Measurements from ENCODE around the gene TMEM97. TPM values are rescaled to one million over a fixed set of nuclear protein-coding genes. Genes with fewer than 3 reads are reported as not detected.
"Not testable (repeated sequence)": the region's sequence is repeated elsewhere in the genome, so short reads cannot be mapped to it uniquely, and the experiment has no call there.

TMEM97 gene
- total RNA-seq, 2 donors from 2014 or later = 23.4 to 38.2 TPM

DNA sequence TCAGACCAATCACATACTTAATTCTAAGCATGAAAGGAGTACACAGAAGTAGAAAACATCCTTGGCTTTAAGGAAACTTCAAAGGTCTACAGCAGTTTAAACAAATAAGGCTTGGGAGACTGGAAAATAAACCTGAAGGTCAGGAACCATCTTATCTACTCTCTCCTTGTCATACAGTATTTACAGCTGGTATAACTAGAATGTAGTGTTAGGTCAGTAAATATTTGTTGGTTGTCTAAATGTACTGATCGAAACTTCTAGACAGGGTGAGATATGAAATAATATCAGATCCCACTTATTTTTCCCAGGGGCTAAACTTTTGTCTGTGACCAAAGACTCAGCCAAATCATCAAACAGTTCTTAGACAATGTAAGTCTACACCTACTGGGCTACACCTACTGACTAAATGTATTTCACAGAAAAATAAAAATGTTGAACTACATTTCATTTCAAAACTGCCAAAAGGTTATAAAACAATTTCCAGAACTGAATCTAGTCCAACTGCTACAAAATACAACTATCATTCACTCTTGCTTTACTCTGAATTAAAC lies 27.1 kb upstream of the TMEM97 start:
- Mint-ChIP-seq H3K27ac (no peak overlapping the region), H3K27me3 (ENCODE audit: low read depth) (peaks cover 26% of the 10 kb centered on the region), H3K36me3 (ENCODE audit: insufficient read depth in 2 of 2) (no peaks in the 10 kb centered on the region), H3K4me1 (ENCODE audit: low read depth) (peaks cover 16% of the 10 kb centered on the region), H3K9me3 (no peaks in the 10 kb centered on the region), H3K4me3 (no peak overlapping the region)
- DNase-seq (no peak), ATAC-seq (replicated peaks in 1 of 2) (no peak)

DNA sequence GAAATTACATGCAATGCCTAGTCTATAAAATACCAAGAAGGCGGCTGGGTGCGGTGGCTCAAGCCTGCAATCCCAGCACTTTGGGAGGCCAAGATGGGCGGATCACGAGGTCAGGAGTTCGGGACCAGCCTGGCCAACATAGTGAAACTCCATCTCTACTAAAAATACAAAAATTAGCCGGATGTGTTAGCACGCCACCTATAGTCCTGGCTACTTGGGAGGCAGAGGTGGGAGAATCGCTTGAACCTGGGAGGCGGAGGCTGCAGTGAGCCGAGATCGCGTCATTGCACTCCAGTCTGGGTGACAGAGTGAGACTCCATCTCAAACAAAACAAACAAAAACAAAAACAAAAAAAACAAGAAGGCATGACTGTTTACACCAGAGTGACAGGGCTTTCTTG lies 26.1 kb upstream of the TMEM97 start:
- Mint-ChIP-seq H3K4me1 (ENCODE audit: low read depth) (peaks cover 18% of the 10 kb centered on the region), H3K27me3 (ENCODE audit: low read depth) (peaks cover 26% of the 10 kb centered on the region)
- ATAC-seq (replicated peaks in 1 of 2); DNase-seq; H3K9me3 Mint-ChIP-seq; H3K4me3 Mint-ChIP-seq; H3K36me3 Mint-ChIP-seq (ENCODE audit: insufficient read depth in 2 of 2); H3K27ac Mint-ChIP-seq: not testable (repeated sequence)

DNA sequence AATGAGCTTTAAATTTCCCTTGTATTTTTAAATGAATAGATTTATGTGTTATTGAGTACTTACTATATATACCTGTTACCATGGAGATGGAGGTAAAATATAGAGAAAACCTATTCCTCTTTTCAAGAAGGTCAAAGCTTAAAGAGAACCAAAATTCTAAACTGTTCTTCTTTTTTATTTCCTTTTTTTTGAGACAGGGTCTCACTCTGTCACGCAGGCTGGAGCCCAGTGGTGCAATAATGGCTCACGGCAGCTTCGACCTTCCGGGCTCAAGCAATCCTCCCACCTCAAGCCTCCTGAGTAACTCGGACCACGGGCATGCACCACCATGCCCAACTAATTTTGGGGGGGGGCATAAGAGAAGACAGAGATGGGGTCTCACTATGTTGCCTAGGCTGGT lies 25.0 kb upstream of the TMEM97 start:
- DNase-seq (no peak), ATAC-seq (replicated peaks in 1 of 2) (no peak)
- Mint-ChIP-seq H3K36me3 (ENCODE audit: insufficient read depth in 2 of 2) (no peaks in the 10 kb centered on the region), H3K27me3 (ENCODE audit: low read depth) (peaks cover 26% of the 10 kb centered on the region), H3K4me1 (ENCODE audit: low read depth) (peaks cover 18% of the 10 kb centered on the region), H3K4me3 (no peak overlapping the region), H3K9me3 (no peaks in the 10 kb centered on the region), H3K27ac (no peak overlapping the region)

DNA sequence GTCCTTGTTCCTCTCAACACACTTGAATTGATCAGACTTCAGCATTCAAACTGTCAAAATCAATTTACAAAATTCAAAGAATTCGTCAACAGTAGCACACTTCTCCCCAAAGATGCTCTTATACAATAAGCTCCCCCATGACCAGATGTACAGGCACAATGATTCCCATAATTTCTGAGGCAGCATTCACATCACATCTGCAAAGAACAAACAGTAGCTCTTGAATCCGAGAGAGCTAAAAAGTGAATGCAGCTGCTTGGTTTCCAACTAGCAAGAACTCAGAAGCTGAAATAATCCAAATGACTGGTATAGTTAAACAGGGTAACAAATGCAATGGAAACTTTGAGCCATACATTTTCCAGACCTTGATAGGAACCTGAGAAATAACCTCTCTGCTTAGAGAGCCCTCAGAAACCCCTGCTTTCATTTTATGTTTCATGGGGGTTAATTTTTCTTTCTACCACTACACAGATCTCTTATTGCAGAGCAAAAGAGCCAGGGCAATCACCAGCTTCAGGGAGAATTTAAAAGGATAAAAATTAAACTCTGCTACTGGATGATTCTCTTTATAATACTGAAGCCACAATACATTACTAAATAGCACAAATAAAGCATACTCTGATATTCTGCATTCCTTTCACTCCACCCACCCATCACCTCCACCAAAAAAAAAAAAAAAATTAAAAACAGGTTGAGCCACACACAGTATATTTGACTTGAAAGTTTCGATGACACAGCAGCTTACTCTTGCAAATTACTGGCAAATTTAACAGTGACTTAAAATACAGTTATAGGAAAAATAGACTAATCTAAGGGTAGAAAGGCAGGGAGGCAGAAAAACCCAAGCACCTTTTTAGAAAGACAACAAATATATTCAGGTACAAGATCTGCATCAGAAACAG lies 23.1 kb upstream of the TMEM97 start:
- no peaks in the 10 kb centered on the region for H3K9me3 Mint-ChIP-seq
- DNase-seq (no peak), ATAC-seq (replicated peaks in 1 of 2) (peak; percentile 83 to 85)
- peaks cover 18% of the 10 kb centered on the region for H3K4me1 Mint-ChIP-seq (ENCODE audit: low read depth)
- peak overlapping the region; percentile 20 to 27 for H3K4me3 Mint-ChIP-seq
- H3K27ac Mint-ChIP-seq = peak overlapping the region; percentile 25
- peaks cover 26% of the 10 kb centered on the region for H3K27me3 Mint-ChIP-seq (ENCODE audit: low read depth)
- no peaks in the 10 kb centered on the region for H3K36me3 Mint-ChIP-seq (ENCODE audit: insufficient read depth in 2 of 2)

DNA sequence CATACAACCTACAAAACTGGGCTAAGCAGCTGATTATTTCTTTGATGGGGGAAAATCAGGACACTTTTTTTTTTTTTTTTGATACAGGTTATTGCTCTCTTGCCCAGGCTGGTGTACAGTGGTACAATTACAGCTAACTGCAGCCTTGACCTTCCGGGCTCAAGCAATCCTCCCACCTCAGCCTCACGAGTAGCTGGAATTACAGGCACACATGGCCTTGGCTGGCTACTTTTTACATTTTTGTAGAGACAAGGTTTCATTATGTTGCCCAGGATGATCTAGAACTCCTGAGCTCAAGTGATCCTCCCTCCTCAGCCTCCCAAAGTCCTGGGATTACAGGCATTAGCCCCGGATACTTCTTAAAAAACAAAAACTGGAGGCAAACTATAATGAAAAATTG lies 20.6 kb upstream of the TMEM97 start:
- H3K4me1 Mint-ChIP-seq (ENCODE audit: low read depth) = peaks cover 18% of the 10 kb centered on the region
- no peaks in the 10 kb centered on the region for H3K9me3 Mint-ChIP-seq
- peaks cover 8% of the 10 kb centered on the region for H3K27me3 Mint-ChIP-seq (ENCODE audit: low read depth)
- DNase-seq (no peak), ATAC-seq (replicated peaks in 1 of 2) (no peak)
- H3K4me3 Mint-ChIP-seq = no peak overlapping the region
- H3K36me3 Mint-ChIP-seq (ENCODE audit: insufficient read depth in 2 of 2) = no peaks in the 10 kb centered on the region
- no peak overlapping the region for H3K27ac Mint-ChIP-seq

DNA sequence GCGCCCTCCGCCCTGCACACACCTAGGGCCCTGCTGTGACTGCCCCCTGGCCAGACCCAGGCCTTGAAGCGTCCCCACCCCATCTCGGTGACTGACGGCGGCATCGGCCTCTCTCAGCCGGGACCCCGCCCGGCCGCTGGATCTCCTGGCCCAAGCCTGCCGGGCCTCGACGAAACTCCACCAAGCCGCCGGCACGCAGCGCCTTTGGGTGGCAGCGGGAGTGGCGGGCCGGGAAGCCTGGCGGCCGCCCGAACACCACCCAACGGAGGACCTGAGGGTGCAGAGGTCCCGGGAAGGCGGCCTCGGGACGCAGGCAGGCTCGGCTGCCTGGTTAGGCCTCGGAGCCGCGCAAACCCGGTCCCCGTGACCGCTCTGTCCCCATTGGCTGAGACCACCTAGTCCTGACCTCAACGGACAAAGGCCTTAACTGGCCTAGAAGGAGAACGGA lies 12.0 kb upstream of the TMEM97 start:
- no peak overlapping the region for H3K4me3 Mint-ChIP-seq
- H3K27ac Mint-ChIP-seq = no peak overlapping the region
- H3K27me3 Mint-ChIP-seq (ENCODE audit: low read depth) = peaks cover 40% of the 10 kb centered on the region
- ATAC-seq (replicated peaks in 1 of 2) (no peak), DNase-seq (no peak)
- H3K36me3 Mint-ChIP-seq (ENCODE audit: insufficient read depth in 2 of 2) = no peaks in the 10 kb centered on the region
- no peaks in the 10 kb centered on the region for H3K4me1 Mint-ChIP-seq (ENCODE audit: low read depth)
- H3K9me3 Mint-ChIP-seq = no peaks in the 10 kb centered on the region

DNA sequence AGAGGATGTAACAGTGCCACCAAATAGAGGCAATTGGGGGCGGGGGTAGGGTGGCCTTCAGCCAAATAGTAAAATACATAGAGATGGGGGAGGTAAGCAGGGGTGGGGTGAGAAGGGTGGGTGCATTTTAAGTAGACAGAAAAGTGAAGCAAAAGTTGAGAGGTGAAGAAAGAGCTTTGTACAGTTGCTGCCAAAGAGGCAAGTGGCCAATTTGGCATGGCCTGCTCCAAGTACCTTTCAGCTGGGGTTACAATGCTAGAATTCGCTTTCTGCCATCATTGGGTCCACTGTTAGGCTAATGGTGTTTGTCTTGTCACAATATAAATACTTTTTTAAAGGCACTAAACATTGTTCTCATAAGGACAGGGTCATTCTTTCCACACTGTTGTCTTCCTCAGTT lies 5.2 kb upstream of the TMEM97 start:
- Mint-ChIP-seq H3K9me3 (no peaks in the 10 kb centered on the region), H3K4me3 (no peak overlapping the region), H3K4me1 (ENCODE audit: low read depth) (peaks cover 20% of the 10 kb centered on the region), H3K36me3 (ENCODE audit: insufficient read depth in 2 of 2) (no peaks in the 10 kb centered on the region), H3K27ac (no peak overlapping the region), H3K27me3 (ENCODE audit: low read depth) (no peaks in the 10 kb centered on the region)
- no peak for ATAC-seq (replicated peaks in 1 of 2)
- no peak for DNase-seq

DNA sequence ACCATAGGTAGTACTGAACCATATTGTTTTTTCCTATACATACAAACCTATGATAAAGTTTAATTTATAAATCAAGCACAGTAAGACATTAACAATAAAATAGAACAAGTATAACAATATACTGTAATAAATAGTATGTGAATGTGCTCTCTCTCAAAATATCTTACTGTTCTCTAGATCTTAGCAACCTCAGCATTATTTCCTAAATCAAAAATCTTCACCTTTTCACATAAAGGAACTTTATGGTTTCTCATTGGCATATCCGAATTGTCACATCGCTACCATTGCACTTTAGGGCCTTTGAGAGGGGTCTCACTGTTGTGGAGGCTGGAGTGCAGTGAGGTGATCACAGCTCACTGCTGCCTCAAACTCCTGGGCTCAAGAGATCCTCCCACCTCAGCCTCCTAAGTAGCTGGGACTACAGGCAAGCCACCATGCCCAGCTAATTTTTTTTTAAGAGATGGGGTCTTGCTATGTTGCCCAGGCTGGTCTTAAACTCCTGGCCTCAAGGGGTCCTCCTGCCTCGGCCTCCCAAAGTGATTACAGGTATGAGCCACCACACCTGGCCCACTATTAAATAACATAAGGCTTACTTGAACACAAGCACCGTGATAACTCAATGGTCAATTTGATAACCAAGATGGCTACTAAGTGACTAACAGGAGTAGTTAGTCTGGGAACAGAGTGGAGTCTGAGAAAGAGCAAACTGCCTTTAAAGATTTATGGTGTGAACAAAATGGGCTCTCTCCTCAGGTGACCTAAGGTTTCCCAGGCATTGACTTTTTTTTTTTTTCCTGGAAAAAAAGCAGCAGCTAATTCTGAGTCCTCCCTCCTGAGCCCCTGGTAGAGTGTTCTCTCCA lies 2.9 kb upstream of the TMEM97 start:
- Mint-ChIP-seq H3K27me3 (ENCODE audit: low read depth) (no peaks in the 10 kb centered on the region), H3K4me3 (peak overlapping the region in 1 of 2 donors; percentile 24), H3K4me1 (ENCODE audit: low read depth) (peaks cover 34% of the 10 kb centered on the region), H3K36me3 (ENCODE audit: insufficient read depth in 2 of 2) (peaks cover 0 to 5% of the 10 kb centered on the region in 2 donors), H3K9me3 (no peaks in the 10 kb centered on the region), H3K27ac (no peak overlapping the region)
- no peak for ATAC-seq (replicated peaks in 1 of 2)
- DNase-seq = no peak

DNA sequence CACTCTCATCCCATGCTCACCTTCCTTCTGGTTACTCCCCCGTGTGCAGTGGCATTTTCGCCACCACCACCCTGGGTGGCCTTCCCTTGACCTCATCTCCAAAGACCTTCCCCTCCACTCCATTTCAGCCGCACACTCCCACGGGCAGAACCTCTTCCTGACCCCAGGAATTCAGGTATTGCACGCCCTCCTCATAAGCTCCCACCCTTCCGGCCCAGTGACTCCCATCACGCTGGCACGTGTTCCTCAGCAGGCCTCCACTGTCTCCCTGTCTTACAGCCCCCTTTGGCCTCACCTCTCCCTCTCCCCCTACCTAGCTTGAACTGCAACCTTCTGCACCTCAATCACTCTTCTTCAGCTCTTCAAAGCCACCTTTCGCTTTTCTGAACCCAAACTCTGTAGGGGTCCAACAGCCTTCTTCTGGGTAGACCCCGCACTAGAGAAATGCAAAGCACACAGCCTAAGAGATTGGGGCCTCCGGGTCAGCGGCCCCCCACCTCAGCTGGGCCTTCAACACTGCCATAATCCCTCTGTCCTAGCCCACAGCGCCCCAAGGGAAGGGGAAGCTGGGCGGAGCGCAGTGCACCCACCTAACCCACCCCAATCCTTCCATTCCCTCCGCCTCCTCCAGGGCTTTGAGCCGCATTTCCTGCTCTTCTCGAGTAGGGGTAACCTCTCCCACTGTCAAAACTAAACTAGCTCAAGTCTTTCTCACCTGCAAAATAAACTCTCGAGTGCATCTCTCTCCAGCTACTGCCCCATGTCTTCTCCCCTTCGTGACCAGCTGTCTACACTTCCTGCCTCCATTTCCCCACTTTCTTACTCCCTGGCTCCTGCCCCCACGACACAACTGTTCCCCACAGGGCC lies 1.7 kb upstream of the TMEM97 start:
- peaks cover 0 to 5% of the 10 kb centered on the region in 2 donors for H3K36me3 Mint-ChIP-seq (ENCODE audit: insufficient read depth in 2 of 2)
- H3K27me3 Mint-ChIP-seq (ENCODE audit: low read depth) = no peaks in the 10 kb centered on the region
- no peak overlapping the region for H3K27ac Mint-ChIP-seq
- ATAC-seq (replicated peaks in 1 of 2) (no peak), DNase-seq (no peak)
- peak overlapping the region; percentile 89 to 90 for H3K4me3 Mint-ChIP-seq
- H3K9me3 Mint-ChIP-seq = no peaks in the 10 kb centered on the region
- H3K4me1 Mint-ChIP-seq (ENCODE audit: low read depth) = peaks cover 45% of the 10 kb centered on the region

DNA sequence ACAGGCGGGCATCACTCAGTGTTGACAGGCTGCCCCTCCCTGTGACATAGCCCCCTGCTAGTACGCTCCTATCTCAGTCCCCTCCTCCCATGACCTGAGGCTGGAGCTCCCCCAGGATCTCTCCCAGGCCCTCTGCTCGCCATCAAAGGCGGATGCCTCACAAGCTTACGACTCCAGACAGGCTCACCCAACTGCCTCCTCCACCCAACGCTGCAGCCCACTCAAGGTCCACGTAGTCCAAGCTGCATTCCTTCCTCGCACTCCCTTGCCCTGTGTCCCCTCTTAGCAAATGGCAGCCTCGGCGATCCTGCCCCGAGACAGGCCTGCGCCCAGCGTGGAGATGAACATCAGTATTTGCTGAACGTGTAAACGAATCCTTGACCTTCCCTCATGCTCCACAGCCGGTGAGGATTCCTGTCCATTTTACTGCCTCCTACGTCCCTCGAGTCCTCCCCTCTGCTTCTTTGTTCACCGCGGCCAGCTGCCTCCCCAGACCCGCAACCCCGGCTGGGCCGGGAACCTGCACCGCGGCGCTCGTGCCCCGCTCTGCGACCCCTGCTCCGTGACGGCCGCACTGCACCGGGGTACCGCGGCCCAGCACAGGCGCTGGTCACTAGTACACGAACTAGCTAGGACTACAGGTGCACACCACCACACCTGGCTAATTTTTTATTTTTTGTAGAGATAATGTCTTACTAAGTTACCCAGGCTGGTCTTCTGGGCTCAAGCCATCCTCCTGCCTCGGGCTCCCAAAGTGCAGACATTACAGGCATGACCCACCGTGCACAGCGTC lies 838 bp upstream of the TMEM97 start:
- Mint-ChIP-seq H3K27me3 (ENCODE audit: low read depth) (no peaks in the 10 kb centered on the region), H3K4me1 (ENCODE audit: low read depth) (peaks cover 48% of the 10 kb centered on the region), H3K9me3 (no peaks in the 10 kb centered on the region), H3K4me3 (peak overlapping the region; percentile 89 to 90), H3K27ac (peak overlapping the region; percentile 77), H3K36me3 (ENCODE audit: insufficient read depth in 2 of 2) (peaks cover 0 to 5% of the 10 kb centered on the region in 2 donors)
- DNase-seq (peak in 1 of 2 donors; percentile 29), ATAC-seq (replicated peaks in 1 of 2) (peak; percentile 8 to 21)

DNA sequence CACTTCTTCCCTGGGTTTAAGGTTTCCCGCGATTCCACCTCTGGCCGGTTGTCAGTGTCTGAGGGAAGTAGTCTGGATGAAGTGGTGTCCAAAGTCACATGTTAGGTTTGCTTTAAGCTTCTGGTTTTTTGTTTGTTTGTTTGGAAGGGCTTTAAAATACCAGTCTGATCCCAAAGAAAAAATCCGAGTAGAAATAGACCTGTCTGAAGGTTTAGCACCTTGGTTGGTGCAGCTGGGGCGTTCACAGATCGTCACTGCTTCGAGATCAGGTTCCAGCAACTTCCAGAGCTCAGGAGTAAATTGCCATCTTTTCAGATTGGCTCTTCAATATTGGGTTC lies 567 bp downstream of the TMEM97 start:
- ATAC-seq (replicated peaks in 1 of 2) = no peak
- Mint-ChIP-seq H3K27ac (peak overlapping the region; percentile 77), H3K4me1 (ENCODE audit: low read depth) (peaks cover 48% of the 10 kb centered on the region), H3K9me3 (no peaks in the 10 kb centered on the region), H3K36me3 (ENCODE audit: insufficient read depth in 2 of 2) (peaks cover 0 to 5% of the 10 kb centered on the region in 2 donors), H3K4me3 (peak overlapping the region; percentile 89 to 90), H3K27me3 (ENCODE audit: low read depth) (no peaks in the 10 kb centered on the region)
- no peak for DNase-seq
